Endodermal cell (in vitro differentiated cells): ENCODE data around the gene JUNB. TPM values are rescaled to one million over a fixed set of nuclear protein-coding genes. Genes with fewer than 3 reads are reported as not detected.

Experiments used
- DNase-seq: peaks from one replicate; pipeline ENCODE4 v3.0.0-alpha.2; 2017
- H3K27ac ChIP-seq: 2 replicates; pipeline ENCODE4 v1.5.1; 2013; ENCODE audit warnings: mild to moderate bottlenecking, low read depth, low read length, moderate library complexity
- H3K27me3 ChIP-seq: 2 replicates; pipeline ENCODE4 v1.6.1; 2013; ENCODE audit warnings: mild to moderate bottlenecking, low read length, moderate library complexity; ENCODE audit not compliant: insufficient read depth, control insufficient read depth, poor library complexity, severe bottlenecking
- H3K36me3 ChIP-seq: 2 replicates; pipeline ENCODE4 v1.7.0; 2013; ENCODE audit warnings: mild to moderate bottlenecking, low read length, moderate library complexity; ENCODE audit not compliant: control insufficient read depth, insufficient read depth
- H3K4me1 ChIP-seq: one replicate; pipeline ENCODE4 v1.7.0; 2013; ENCODE audit warnings: low read length; ENCODE audit not compliant: control insufficient read depth, insufficient read depth
- H3K4me3 ChIP-seq: 2 replicates; pipeline ENCODE4 v1.5.1; 2013; ENCODE audit warnings: mild to moderate bottlenecking, low read length, moderate library complexity
- H3K9ac ChIP-seq: 2 replicates; pipeline ENCODE4 v1.6.1; 2013; ENCODE audit warnings: mild to moderate bottlenecking, low read length, moderate library complexity; ENCODE audit not compliant: poor library complexity, severe bottlenecking; ENCODE audit errors: extremely low read depth
- H3K9me3 ChIP-seq: 2 replicates; pipeline ENCODE4 v1.6.1; 2013; ENCODE audit warnings: mild to moderate bottlenecking, low read length, moderate library complexity; ENCODE audit not compliant: control insufficient read depth
- H3K27ac Mint-ChIP-seq: 2 replicates; pipeline ENCODE4 v1.8.0; 2020; ENCODE audit warnings: mixed read lengths
- H3K27me3 Mint-ChIP-seq: 2 replicates; pipeline ENCODE4 v1.8.0; 2021; ENCODE audit warnings: mild to moderate bottlenecking, mixed read lengths; ENCODE audit not compliant: insufficient read depth
- H3K36me3 Mint-ChIP-seq: 2 replicates; pipeline ENCODE4 v1.8.0; 2020; ENCODE audit warnings: low read depth, mixed read lengths
- H3K4me1 Mint-ChIP-seq: 2 replicates; pipeline ENCODE4 v1.8.0; 2020; ENCODE audit warnings: mixed read lengths
- H3K4me3 Mint-ChIP-seq: 2 replicates; pipeline ENCODE4 v1.8.0; 2020; ENCODE audit warnings: mild to moderate bottlenecking, moderate library complexity, mixed read lengths
- H3K9me3 Mint-ChIP-seq: 2 replicates; pipeline ENCODE4 v1.8.0; 2020; ENCODE audit warnings: mild to moderate bottlenecking, mixed read lengths
- WGBS, 2 experiments: methylation state at CpG; one replicate each; pipeline versions ENCODE4 v1.1.5 to v1.1.7; 2013; ENCODE audit warnings: missing lambda C conversion rate in 2 of 2, mixed read lengths in 1 of 2; ENCODE audit not compliant: insufficient coverage in 1 of 2, insufficient read length in 1 of 2; 5-methylcytosine and 5-hydroxymethylcytosine counted together
- total RNA-seq, 2 donors: library from RNA; stranded (reverse); fragmentation: NEBNext Ultra II Directional in 1 of 2; extraction: Animal tissue kit (Norgen Biotek cat#: 25700) in 1 of 2; gene quantifications; 2 replicates in 1 of 2; 3 replicates in 1 of 2; pipeline ENCODE4 v1.2.1, GENCODE V29; 2021
- TF ChIP-seq, protein P1 (sequence below): fragments of 200-600 bp; sonication (generic); conservative IDR thresholded peaks from 2 replicates; pipeline ENCODE4 v1.5.0; 2021; ENCODE audit warnings: antibody characterized with exemption, mild to moderate bottlenecking

The JUNB gene
- total RNA-seq, 2 donors from 2014 or later, result 6.7 to 7.2 TPM

GRCh38 chr19:12757544-12758274, 33.6 kb upstream of the JUNB start:
- WGBS, 2 experiments, result 13 to 45% methylated on average over 15 to 60 of the region's 60 CpGs
- Histone ChIP-seq H3K36me3 (no peaks in the 10 kb centered on the region), H3K4me1 (no peaks in the 10 kb centered on the region), H3K27ac (no peak overlapping the region), H3K27me3 (peaks cover 11% of the 10 kb centered on the region), H3K9me3 (no peaks in the 10 kb centered on the region), H3K9ac (no peak overlapping the region), H3K4me3 (peak overlapping the region; percentile 12)
- H3K27ac Mint-ChIP-seq, result peak overlapping the region; percentile 86
- H3K36me3 Mint-ChIP-seq, result peaks cover 17% of the 10 kb centered on the region
- H3K4me3 Mint-ChIP-seq, result peak overlapping the region; percentile 45
- peaks cover 27% of the 10 kb centered on the region for H3K27me3 Mint-ChIP-seq
- H3K4me1 Mint-ChIP-seq, result peaks cover 12% of the 10 kb centered on the region
- H3K9me3 Mint-ChIP-seq, result peaks cover 3% of the 10 kb centered on the region
- TF ChIP-seq, protein P1, sequence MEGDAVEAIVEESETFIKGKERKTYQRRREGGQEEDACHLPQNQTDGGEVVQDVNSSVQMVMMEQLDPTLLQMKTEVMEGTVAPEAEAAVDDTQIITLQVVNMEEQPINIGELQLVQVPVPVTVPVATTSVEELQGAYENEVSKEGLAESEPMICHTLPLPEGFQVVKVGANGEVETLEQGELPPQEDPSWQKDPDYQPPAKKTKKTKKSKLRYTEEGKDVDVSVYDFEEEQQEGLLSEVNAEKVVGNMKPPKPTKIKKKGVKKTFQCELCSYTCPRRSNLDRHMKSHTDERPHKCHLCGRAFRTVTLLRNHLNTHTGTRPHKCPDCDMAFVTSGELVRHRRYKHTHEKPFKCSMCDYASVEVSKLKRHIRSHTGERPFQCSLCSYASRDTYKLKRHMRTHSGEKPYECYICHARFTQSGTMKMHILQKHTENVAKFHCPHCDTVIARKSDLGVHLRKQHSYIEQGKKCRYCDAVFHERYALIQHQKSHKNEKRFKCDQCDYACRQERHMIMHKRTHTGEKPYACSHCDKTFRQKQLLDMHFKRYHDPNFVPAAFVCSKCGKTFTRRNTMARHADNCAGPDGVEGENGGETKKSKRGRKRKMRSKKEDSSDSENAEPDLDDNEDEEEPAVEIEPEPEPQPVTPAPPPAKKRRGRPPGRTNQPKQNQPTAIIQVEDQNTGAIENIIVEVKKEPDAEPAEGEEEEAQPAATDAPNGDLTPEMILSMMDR, result peak; percentile 99
- peak; percentile 96 for DNase-seq

GRCh38 chr19:12759686-12760085, 31.6 kb upstream of the JUNB start:
- TF ChIP-seq, protein P1, result no peak
- Histone ChIP-seq H3K4me1 (no peaks in the 10 kb centered on the region), H3K27me3 (no peaks in the 10 kb centered on the region), H3K9me3 (no peaks in the 10 kb centered on the region), H3K4me3 (no peak overlapping the region), H3K36me3 (peaks cover 8% of the 10 kb centered on the region), H3K27ac (no peak overlapping the region), H3K9ac (no peak overlapping the region)
- 100% methylated on average over 1 of the region's 6 CpGs; no CpG with 5 or more reads in 1 of the 2 experiments for WGBS, 2 experiments
- peaks cover 12% of the 10 kb centered on the region for H3K4me1 Mint-ChIP-seq
- peaks cover 8% of the 10 kb centered on the region for H3K9me3 Mint-ChIP-seq
- peaks cover 9% of the 10 kb centered on the region for H3K27me3 Mint-ChIP-seq
- peaks cover 33% of the 10 kb centered on the region for H3K36me3 Mint-ChIP-seq
- DNase-seq, result no peak
- H3K27ac Mint-ChIP-seq, result peak overlapping the region; percentile 61
- no peak overlapping the region for H3K4me3 Mint-ChIP-seq

GRCh38 chr19:12763100-12763499, 28.2 kb upstream of the JUNB start:
- Mint-ChIP-seq H3K27ac (no peak overlapping the region), H3K4me3 (no peak overlapping the region), H3K27me3 (no peaks in the 10 kb centered on the region), H3K36me3 (peaks cover 53% of the 10 kb centered on the region), H3K9me3 (peaks cover 8% of the 10 kb centered on the region), H3K4me1 (peaks cover 8% of the 10 kb centered on the region)
- Histone ChIP-seq H3K4me1 (no peaks in the 10 kb centered on the region), H3K27me3 (no peaks in the 10 kb centered on the region), H3K36me3 (peaks cover 10% of the 10 kb centered on the region), H3K9me3 (no peaks in the 10 kb centered on the region), H3K27ac (no peak overlapping the region), H3K4me3 (no peak overlapping the region), H3K9ac (no peak overlapping the region)
- DNase-seq, result no peak
- TF ChIP-seq, protein P1, result no peak
- 94% methylated on average over 3 to 11 of the region's 11 CpGs for WGBS, 2 experiments
